GM19463 (cell line): Measurements from ENCODE around the gene EXOC6B.

Experiments used
- ATAC-seq: cut with Tn5 transposase; IDR thresholded peaks from one replicate; pipeline ENCODE4 v1.9.1; 2021; ENCODE audit warnings: mild to moderate bottlenecking, moderate library complexity; ENCODE audit not compliant: unreplicated experiment

The EXOC6B gene

DNA sequence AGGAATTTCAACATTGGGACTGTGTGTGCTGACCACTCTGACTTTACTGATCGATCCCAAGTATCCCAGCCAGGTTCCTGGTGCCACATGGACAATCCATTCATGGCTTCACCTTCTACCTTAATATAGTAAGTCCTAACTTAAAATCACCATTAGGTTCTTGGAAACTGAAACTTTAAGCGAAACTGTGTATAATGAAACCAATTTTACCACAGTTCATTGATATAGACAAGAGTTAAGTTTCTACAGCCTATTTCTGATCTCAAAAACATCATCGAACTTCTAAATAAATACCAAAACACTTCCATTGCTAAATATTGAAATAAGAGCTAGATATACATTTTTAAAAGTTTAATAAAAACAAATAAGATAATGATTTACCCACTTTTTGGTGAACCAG, 4.4 kb upstream of the EXOC6B start:
- no peak for ATAC-seq

DNA sequence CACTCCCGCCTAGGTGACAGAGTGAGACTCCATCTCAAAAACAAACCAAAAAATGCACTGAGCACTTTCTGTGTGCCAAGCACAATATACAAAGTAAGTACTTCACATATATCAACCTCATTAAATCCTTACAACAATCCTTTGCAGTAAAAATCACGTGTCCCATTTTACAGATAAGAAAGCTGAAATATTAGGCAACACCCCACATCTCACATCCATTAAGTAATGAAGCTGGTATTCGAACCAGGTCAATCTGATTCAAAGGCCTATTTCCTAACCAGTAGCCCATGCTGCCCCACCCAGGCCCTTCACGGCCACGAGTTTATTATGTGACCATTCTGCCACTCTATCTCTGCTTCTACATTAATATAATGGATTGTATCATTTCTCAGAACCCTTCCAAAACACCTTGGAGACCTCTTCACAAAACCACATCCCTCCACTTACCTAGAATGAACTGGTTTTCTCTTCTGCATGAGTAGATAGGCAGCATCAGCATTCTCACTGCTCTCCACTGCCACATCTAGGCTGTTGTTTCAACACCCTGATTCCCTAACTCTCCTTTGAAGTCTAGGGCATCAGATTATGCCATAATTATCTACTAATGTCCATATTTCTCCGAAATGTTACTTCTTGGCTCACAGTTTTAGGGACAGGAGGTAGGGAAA, 3.1 kb upstream of the EXOC6B start:
- no peak for ATAC-seq

DNA sequence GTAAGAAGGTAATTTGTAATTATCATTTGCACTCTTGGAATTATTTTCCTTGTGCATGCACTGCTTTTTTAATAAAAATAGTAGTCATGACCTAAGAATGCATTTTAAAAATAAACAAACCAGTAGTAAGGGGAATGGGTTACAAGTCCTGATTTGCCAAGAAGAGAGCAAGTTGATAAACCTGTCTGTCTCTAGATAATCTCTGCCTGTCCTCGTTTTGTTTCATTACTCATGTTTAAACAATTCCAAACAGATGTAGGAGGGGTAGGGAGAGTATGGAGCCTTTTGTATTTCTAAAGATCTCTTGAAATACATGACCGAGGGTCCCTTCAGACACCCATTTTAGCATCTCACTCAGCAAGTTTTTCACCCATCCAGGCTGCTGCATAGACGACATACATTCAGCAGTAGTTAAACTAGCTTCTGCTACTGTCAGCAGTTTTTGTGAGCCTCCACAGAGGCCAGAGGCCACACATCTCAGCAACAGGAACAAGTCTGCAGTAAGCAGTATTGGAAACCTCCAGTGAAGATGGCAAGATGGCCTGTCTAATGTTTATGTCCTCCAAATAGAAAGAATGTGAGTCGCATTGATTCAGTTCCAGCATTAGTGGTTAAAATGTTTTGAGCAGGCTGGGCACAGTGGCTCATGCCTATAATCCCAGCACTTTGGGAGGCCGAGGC, 2.3 kb upstream of the EXOC6B start:
- no peak for ATAC-seq

DNA sequence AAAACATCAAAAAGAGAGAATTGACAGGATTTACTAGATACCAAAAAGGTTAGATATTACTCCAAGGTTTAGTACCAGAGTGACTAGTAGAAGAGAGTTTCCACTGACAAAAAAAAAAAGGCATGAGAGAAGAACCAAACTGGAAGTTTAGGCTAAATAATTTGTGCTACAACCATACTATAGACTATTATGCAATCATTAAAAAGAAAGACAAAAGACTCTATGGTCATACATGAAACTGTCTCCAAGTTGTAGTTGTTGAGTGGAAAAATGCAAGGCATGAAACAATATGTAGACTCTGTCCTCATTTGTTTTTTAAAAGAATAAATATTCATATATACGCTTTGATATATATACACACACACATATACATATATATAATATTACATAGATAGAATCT, 1.7 kb upstream of the EXOC6B start:
- no peak for ATAC-seq

DNA sequence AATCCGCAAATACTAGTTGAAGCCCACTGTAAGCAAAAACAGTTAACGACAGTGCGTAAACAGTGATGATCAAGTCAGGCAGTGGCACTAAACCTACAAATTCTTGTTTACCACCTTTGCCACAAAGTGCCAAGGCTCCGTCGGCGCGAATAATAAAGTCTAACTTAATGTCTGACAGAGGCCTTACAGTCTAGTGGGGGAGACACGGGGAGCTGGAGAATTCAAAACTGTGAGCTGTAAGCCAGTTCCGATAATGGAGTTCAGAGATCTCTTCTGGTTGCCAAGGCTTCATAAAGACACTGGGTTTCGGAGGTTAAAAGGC, 284 bp upstream of the EXOC6B start:
- no peak for ATAC-seq

DNA sequence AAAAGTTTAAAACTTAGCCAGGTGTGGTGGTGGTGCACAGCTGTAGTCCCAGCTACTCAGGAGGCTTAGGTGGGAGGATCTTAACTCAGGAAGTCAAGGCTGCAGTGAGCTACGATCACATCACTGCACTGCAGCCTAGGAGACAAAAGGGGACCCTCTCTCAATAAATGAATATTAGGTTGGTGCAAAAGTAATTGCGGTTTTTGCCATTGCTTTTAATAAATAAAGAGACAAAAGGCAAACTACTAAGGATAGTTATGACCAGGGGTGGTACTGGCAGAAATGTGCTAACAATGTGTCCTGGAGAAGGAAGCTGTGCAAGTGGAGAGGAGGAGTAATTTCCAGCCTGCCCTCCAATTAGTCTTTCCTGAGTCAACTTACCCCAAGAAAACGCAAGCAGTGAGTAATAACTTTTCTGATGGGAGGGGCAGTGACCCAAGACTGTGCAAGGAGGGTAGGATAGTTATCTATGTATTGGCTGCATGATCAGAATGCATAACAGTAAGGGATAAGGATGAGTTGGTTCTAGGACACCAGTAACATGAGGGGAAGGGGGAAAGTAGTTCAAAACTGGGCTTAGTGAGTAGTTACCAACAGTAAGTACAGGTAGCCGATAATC, 1.5 kb downstream of the EXOC6B start:
- no peak for ATAC-seq

DNA sequence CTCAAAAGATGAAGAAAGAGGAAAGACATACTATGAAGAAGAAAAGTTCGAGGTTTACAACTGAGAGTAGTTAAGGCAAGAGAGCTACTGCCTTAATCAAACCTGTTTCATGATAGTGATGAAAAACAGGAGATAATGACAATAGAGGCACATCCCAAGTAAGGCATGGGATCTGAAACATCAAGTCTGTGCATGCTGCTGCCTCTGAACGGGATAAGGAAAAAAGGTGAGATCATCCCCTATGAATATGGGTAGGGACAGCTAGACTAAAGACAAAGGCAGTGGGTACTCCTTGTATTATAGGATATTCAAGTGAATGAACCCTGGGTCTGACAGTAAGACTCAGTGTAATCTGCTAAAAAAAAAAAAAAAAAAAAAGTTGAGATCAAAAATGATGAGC, 3.0 kb downstream of the EXOC6B start:
- no peak for ATAC-seq

DNA sequence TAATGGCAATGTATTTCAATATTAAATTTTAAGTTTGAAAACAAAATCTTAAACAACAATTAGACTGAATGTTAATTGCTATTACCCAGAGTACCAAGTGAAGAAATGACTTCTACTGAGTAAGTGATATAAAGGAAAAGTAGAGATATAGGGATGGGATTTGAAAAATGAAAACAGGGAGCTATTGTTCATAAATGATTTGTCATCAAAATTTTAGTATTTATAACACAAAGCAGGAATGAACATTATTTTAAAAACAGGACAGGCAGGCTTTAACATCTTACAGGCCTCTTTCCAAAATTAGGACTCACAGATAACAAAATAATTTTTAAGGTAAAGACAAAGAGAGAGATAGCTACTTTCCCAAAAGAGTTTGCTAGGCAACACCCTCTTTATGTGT, 3.9 kb downstream of the EXOC6B start:
- ATAC-seq: no peak

DNA sequence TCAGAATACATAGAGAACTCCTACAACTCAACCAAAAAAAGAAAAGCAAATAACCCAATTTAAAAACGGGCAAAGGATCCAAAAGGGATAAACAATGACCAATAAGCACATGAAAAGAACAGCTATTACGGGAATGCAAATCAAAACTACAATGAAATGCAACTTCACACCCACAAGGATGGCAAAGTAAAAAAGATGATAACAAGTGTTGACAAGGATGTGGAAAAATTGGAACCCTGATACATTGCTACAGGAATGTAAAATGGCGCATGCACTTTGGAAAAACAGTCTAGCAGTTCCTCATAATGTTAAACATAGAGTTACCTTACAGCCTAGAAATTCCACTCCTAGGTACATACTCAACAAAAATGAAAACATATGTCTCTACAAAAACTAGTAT, 4.7 kb downstream of the EXOC6B start:
- no peak for ATAC-seq

DNA sequence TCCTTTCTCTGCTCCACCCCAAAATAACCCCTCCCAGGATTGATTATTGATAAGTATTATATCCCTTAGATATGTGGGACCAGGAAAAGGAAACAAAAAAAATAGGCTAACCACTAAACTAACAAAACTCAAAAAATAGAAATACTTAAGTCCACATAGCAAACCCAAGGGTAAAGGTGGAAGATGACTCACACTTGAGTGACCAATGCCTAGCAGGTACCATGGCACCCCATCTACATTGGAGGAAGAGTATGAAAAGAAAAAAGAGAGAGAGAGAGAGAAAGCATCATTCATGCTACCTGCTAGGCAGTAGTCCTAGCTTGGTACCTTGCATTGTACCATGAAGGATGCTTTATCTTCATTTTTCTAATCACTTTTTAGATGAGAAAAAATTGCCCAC, 6.3 kb downstream of the EXOC6B start:
- no peak for ATAC-seq

DNA sequence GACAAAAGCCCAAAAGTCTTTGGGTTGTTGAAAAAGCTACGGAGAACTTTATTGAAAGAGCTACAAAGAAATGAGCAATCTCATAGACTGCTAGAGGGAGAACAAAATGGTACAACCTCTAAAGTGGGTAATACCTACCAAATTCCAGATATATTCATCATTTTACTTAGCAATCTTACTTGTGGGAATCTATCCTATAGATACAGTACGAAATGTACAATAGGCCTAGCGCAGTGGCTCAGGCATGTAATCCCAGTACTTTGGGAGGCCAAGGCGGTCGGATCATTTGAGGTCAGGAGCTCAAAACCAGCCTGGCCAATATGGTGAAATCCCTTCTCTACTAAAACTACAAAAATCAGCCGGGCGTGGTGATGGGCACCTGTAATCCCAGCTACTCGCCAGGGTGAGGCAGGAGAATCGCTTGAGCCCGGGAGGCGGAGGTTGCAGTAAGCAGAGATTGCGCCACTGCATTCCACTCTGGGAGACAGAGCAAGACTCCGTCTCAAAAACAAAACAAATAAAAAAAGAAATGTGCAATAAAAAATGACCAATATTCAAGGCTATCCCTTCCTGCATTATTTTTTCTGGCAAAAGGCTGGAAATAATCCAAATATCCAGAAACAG, 10.1 kb downstream of the EXOC6B start:
- no peak for ATAC-seq

DNA sequence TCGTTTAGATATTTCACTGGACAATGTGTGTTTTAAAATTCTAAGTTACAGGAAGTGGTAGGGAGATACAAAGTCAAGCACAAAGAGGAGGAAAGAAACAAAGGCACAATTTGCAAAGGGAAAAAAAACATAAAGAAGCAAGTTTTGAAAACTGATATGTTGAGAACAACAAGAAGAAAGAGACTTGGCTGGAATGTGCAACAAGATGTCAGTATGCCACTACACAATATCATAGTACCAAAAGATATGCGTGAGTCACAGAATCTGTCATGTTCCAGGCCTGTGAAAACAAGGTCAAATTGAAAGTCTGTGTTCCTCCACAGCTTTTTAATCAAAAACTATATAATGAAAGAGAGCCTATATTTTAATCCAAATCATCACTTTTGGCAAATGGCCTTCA, 12.0 kb downstream of the EXOC6B start:
- no peak for ATAC-seq

DNA sequence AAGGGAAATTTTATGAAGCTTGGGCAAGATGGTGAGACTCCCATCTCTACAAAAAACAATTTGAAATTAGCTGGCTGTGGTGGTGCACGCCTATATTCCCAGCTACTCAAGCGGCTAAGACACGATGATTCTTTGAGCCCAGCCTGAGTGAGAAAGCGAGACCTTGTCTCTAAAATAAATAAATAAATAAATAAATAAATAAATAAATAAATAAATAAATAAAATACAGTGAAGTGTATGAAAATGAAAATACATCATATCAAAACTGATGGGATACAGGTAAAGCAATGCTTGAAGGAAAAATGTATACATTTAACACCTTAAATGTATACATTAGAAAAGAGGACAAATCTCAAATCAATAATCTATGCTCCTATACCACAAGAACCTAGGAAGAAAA, 15.7 kb downstream of the EXOC6B start:
- no peak for ATAC-seq

DNA sequence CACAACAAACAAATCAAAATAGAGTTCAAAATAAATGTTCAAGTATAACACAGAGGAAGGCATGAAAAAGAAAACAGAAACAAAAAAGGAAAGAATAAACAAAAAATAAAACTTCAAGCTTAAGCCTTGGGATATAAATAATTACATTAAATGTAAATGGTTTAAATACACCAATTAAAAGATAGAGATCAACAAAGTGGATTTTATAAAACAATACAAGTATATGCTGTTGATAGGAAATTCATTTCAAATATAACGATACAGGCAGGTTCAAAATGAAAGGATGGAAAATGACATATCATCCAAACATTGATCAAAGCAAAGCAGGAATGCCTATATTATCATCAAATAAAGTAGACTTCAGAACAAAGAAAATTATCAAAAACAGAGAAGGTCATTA, 16.7 kb downstream of the EXOC6B start:
- no peak for ATAC-seq

DNA sequence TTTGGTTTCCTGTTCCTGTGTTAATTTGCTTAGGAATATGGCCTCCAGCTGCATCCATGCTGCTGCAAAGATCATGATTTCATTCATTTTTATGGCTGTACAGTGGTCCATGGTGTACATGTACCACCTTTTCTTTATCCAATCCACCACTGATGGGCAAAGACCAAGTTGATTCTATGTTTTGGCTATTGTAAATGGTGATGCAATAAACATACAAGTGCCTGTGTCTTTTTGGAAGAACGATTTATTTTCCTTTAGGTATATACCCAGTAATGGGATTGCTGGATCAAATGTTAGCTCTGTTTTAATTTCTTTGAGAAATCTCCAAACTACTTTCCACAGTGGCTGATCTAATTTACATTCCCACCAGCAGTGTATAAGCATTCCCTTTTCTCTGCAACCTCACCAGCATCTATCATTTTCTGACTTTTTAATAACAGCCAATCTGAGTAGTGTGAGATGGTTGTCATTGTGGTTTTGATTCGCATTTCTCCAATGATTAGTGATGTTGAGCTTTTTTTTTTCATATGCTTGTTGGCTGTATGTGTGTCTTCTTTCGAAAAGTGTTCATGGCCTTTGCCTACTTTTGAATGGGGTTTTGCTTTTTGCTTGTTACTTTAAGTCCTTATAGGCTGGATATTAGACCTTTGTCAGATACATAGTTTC, 19.4 kb downstream of the EXOC6B start:
- ATAC-seq: no peak

DNA sequence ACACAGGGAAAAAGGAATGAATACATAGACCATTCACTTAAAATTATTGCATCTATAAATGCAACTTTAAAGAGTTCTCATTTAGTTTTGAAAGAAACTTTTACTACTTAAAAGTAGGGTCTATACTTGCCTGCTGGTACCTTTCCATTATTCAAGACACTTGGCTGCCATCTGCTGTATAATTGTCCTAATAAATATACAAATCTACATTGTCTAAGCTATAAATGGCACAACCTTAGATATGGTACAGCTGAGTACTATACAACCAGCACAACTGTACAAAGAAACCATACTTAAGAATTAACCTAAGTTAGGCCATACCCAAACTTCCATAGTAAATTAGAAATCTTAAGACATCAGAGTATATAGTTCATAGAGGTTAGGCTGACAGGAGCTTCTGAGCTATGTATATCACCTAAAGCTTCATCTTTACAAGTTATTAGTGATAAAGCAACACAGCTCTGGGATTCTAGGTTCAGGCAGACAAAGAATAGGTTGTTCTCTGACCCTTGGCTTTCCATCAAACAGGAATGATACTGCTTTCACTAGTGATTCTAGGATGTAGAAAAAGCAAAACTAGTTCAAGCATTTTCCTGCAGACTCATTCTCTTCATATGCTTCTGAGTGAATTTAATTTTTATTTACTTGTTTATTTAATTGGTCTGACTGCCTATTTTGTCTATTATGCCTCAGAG, 22.1 kb downstream of the EXOC6B start:
- ATAC-seq: no peak

DNA sequence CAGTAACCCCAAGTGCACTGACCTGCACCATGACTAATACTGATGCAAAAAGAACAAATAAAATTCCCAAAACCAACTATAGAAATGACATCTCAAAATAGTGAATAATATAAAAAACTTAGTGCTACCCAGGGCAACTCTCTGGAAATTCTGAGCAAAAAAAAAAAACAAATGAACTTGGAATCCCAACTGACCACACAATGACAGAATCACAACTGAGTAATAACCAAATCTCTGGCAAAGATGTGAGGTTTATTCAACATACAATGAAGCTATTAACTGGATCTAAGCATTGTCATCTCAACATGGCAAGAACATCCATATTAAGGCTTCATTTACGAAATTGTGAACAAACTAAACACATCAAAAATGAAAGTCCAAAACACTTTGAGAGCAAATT, 22.7 kb downstream of the EXOC6B start:
- ATAC-seq: no peak

DNA sequence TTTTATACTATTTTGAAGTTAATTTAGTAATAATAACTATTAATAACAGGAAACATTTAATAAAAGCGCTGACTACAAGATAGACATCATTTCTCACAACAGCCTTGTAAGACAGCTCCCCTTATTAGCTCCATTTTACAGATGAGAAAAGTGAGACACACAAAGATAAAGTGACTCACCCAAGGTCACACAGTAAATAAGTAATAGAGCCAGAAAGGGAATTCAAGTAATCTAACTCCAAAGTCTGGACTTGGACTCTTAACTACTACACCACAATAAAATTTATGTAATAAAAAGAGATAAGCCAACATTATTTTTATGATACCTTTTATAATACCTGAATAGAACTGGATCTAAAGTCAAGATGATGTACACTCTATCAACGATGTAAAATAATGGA, 25.3 kb downstream of the EXOC6B start:
- no peak for ATAC-seq

DNA sequence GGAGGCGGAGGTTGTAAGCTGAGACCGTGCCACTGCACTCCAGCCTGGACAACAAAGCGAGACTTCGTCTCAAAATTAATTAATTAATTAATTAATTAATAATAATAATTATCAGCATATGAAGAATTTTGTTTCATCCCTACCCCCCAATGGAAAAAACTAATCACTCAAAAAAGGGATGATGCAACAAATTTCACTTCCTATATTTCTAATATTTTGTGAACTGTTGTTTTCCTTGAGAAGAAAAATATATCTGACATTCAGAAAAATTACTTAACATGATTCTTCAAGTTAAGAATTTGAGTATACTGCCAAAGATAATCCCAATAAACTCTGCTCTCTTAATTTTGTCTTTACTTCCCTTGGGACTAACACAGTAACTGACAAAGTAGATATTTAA, 28.1 kb downstream of the EXOC6B start:
- ATAC-seq: no peak

DNA sequence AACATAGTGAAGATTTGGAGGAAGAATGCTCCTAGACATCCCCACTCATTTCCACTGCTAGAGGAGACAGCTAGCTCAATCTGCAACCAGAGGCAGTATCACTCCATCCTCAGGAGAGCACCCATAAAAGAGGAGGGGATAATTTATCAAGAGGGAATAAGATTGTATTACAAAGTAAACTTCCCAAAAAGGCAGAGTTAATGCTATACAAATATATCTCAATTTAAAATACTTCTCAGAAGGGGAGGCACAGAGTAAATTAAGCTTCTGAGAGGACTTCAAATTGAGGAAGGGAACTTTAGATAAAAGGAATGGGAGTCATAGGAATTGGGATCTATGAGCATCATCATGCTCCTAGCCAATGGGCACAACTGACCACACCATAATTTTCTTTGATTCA, 29.1 kb downstream of the EXOC6B start:
- ATAC-seq: no peak

DNA sequence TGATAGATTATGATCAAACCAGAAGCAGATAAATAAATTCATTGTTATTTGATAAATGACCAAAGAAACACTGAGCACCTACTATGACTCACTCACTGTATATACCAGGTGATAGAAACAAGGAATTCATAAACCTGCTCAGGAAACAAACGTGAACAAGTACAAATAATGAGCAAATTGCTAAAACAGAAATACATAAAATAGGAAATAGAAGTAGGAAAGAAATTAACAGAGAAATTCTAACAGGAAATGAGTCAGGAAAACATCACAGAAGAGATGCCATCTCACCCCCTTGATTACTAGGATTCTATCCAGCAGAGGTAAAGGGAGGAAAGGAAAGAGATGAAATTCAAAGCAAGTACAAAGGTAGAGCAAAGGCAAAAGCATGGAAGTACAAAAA, 31.3 kb downstream of the EXOC6B start:
- ATAC-seq: no peak
